ENCODE results near the gene TTC3. TPM values are rescaled to one million over a fixed set of nuclear protein-coding genes. Genes with fewer than 3 reads are reported as not detected.
A peak's percentile ranks its signal among the peaks of the same experiment; 100 is the strongest.

The TTC3 gene
- total and polyA plus RNA-seq, 9 of the 15 experiments (the other 6 are each of a cell fraction or from before 2014, with no cell fraction given): 17.5 to 92.0 (median 59.5) TPM

DNA sequence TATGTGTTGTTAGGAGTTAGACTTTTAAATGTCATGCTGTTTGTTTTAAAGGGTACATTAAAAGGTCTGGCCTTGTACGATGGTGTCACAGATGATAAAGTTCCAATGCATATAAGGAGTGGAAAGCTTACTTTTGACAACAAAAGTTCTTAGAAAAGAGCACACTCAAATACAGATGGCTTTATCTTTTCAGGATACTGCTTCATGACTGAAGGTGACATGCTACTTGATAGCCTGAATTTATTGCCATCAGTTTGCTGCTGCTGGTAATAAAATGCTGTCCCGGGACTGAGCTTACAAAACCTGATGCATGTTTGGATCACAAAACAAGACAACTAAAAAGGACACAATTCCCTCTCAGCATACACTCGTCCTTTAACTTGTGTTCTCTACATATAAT is 84.9 kb downstream of the TTC3 start (continued):
- TF ChIP-seq, protein P1, sequence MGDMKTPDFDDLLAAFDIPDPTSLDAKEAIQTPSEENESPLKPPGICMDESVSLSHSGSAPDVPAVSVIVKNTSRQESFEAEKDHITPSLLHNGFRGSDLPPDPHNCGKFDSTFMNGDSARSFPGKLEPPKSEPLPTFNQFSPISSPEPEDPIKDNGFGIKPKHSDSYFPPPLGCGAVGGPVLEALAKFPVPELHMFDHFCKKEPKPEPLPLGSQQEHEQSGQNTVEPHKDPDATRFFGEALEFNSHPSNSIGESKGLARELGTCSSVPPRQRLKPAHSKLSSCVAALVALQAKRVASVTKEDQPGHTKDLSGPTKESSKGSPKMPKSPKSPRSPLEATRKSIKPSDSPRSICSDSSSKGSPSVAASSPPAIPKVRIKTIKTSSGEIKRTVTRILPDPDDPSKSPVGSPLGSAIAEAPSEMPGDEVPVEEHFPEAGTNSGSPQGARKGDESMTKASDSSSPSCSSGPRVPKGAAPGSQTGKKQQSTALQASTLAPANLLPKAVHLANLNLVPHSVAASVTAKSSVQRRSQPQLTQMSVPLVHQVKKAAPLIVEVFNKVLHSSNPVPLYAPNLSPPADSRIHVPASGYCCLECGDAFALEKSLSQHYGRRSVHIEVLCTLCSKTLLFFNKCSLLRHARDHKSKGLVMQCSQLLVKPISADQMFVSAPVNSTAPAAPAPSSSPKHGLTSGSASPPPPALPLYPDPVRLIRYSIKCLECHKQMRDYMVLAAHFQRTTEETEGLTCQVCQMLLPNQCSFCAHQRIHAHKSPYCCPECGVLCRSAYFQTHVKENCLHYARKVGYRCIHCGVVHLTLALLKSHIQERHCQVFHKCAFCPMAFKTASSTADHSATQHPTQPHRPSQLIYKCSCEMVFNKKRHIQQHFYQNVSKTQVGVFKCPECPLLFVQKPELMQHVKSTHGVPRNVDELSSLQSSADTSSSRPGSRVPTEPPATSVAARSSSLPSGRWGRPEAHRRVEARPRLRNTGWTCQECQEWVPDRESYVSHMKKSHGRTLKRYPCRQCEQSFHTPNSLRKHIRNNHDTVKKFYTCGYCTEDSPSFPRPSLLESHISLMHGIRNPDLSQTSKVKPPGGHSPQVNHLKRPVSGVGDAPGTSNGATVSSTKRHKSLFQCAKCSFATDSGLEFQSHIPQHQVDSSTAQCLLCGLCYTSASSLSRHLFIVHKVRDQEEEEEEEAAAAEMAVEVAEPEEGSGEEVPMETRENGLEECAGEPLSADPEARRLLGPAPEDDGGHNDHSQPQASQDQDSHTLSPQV (IDR thresholded peaks at IDR 0.05): no peak
- TF ChIP-seq RCOR1 (IDR thresholded peaks at IDR 0.05; ENCODE audit: borderline replicate concordance in 1 of 2, low read depth in 2 of 2, low read length in 2 of 2): peak in 1 of 2 experiments; percentile 60; a peak in 1 of 4 replicates
- no peak for TF ChIP-seq PTRF (tag; IDR thresholded peaks at IDR 0.05)
- peak; percentile 71; the same call in 1 of the 2 replicates for TF ChIP-seq TAL1 (IDR thresholded peaks at IDR 0.05)
- no peak for TF ChIP-seq YY1 (IDR thresholded peaks at IDR 0.05; ENCODE audit: borderline replicate concordance in 1 of 3, control insufficient read depth in 1 of 3, extremely low read depth in 1 of 3, insufficient read depth in 3 of 3, insufficient read length in 1 of 3, insufficient replicate concordance in 2 of 3, low read depth in 1 of 3, low read length in 2 of 3)
- TF ChIP-seq DPF2 (IDR thresholded peaks at IDR 0.05): peak; percentile 83
- TF ChIP-seq, protein P2, sequence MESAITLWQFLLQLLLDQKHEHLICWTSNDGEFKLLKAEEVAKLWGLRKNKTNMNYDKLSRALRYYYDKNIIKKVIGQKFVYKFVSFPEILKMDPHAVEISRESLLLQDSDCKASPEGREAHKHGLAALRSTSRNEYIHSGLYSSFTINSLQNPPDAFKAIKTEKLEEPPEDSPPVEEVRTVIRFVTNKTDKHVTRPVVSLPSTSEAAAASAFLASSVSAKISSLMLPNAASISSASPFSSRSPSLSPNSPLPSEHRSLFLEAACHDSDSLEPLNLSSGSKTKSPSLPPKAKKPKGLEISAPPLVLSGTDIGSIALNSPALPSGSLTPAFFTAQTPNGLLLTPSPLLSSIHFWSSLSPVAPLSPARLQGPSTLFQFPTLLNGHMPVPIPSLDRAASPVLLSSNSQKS (CRISPR knock-in tag; IDR thresholded peaks at IDR 0.05): no peak
- no peak for TF ChIP-seq ZNF586 (CRISPR knock-in tag; conservative IDR thresholded peaks at IDR 0.05)
- no peak for TF ChIP-seq ZBTB7A (IDR thresholded peaks at IDR 0.05; ENCODE audit: borderline replicate concordance, control insufficient read depth, low read depth, low read length)
- TF ChIP-seq OTX1 (CRISPR knock-in tag; IDR thresholded peaks at IDR 0.05): no peak
- TF ChIP-seq, protein P3, sequence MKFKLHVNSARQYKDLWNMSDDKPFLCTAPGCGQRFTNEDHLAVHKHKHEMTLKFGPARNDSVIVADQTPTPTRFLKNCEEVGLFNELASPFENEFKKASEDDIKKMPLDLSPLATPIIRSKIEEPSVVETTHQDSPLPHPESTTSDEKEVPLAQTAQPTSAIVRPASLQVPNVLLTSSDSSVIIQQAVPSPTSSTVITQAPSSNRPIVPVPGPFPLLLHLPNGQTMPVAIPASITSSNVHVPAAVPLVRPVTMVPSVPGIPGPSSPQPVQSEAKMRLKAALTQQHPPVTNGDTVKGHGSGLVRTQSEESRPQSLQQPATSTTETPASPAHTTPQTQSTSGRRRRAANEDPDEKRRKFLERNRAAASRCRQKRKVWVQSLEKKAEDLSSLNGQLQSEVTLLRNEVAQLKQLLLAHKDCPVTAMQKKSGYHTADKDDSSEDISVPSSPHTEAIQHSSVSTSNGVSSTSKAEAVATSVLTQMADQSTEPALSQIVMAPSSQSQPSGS (CRISPR knock-in tag; IDR thresholded peaks at IDR 0.05): no peak
- no peak for TF ChIP-seq ZNF184 (CRISPR knock-in tag; IDR thresholded peaks at IDR 0.05)
- TF ChIP-seq SIN3A (IDR thresholded peaks at IDR 0.05; ENCODE audit: borderline replicate concordance in 2 of 2, control insufficient read depth in 1 of 2, low read depth in 2 of 2, low read length in 2 of 2): no peak
- TF ChIP-seq NFYB (IDR thresholded peaks at IDR 0.05; ENCODE audit: extremely low read depth, insufficient read length): no peak
- TF ChIP-seq SOX6 (IDR thresholded peaks at IDR 0.05): 0 out of 2 replicates have a peak, but pooled peaks have one; percentile 15
- TF ChIP-seq, protein P4, sequence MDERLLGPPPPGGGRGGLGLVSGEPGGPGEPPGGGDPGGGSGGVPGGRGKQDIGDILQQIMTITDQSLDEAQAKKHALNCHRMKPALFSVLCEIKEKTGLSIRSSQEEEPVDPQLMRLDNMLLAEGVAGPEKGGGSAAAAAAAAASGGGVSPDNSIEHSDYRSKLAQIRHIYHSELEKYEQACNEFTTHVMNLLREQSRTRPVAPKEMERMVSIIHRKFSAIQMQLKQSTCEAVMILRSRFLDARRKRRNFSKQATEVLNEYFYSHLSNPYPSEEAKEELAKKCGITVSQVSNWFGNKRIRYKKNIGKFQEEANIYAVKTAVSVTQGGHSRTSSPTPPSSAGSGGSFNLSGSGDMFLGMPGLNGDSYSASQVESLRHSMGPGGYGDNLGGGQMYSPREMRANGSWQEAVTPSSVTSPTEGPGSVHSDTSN (CRISPR knock-in tag; IDR thresholded peaks at IDR 0.05; ENCODE audit: low read depth): no peak
- TF ChIP-seq, protein P4 (tag; conservative IDR thresholded peaks at IDR 0.05; ENCODE audit: low read depth): peak; percentile 89
- TF ChIP-seq MAFG (tag; conservative IDR thresholded peaks at IDR 0.05): no peak
- no peak for TF ChIP-seq BRCA1 (IDR thresholded peaks at IDR 0.05)
- no peak for TF ChIP-seq BRCA1 (CRISPR knock-in tag; IDR thresholded peaks at IDR 0.05)
